Measurements from ENCODE around the gene CDCA7. TPM values are rescaled to one million over a fixed set of nuclear protein-coding genes. Genes with fewer than 3 reads are reported as not detected.
"Not testable (repeated sequence)": the region's sequence is repeated elsewhere in the genome, so short reads cannot be mapped to it uniquely, and the experiment has no call there.

CDCA7 gene
- not detected for total RNA-seq

DNA sequence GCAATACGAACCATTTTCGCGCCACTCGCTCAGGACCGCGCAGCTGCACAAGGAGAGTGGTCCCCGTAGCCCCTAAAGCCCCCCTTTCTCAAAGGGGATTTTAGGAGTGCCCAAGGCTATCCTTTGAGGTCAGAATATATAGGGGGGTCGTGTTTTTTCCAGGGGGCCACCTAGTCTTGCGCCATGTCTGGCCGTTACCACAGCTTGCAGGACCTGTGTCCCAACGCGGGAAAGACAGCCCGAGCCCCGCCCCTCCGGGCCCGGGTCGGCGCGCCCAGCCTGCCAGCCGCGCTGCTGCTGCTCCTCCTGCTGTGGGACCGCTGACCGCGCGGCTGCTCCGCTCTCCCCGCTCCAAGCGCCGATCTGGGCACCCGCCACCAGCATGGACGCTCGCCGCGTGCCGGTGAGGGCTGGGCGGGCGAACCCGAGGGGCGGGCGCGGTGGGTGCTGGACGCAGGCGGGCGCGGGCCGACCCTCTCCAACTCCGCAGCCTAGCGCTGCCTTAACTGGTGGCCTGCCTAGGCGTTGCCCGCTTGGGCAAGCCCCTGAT lies at the start of gene CDCA7:
TSS of gene CDCA7 (plus strand) at position 291 of the 550 bp plus-strand sequence. CDS start at position 383, 92 bp downstream.
- H3K9me3 ChIP-seq: no peaks in the 10 kb centered on the region
- intact Hi-C loops (cut with DNase I): no loop called here
- H3K4me1 ChIP-seq: peaks cover 3 to 11% of the 10 kb centered on the region in 2 donors
- no peak within 1 kb of the TSS for H3K27ac ChIP-seq
- no peak for DNase-seq (ENCODE audit: low spot score in 2 of 2)
- H3K4me3 ChIP-seq: peak within 1 kb of the TSS; percentile 59 to 76
- TF ChIP-seq, protein P1, sequence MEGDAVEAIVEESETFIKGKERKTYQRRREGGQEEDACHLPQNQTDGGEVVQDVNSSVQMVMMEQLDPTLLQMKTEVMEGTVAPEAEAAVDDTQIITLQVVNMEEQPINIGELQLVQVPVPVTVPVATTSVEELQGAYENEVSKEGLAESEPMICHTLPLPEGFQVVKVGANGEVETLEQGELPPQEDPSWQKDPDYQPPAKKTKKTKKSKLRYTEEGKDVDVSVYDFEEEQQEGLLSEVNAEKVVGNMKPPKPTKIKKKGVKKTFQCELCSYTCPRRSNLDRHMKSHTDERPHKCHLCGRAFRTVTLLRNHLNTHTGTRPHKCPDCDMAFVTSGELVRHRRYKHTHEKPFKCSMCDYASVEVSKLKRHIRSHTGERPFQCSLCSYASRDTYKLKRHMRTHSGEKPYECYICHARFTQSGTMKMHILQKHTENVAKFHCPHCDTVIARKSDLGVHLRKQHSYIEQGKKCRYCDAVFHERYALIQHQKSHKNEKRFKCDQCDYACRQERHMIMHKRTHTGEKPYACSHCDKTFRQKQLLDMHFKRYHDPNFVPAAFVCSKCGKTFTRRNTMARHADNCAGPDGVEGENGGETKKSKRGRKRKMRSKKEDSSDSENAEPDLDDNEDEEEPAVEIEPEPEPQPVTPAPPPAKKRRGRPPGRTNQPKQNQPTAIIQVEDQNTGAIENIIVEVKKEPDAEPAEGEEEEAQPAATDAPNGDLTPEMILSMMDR (IDR thresholded peaks at IDR 0.05): no peak
- no peaks in the 10 kb centered on the region for H3K36me3 ChIP-seq
- peaks cover 12% of the 10 kb centered on the region for H3K27me3 ChIP-seq

DNA sequence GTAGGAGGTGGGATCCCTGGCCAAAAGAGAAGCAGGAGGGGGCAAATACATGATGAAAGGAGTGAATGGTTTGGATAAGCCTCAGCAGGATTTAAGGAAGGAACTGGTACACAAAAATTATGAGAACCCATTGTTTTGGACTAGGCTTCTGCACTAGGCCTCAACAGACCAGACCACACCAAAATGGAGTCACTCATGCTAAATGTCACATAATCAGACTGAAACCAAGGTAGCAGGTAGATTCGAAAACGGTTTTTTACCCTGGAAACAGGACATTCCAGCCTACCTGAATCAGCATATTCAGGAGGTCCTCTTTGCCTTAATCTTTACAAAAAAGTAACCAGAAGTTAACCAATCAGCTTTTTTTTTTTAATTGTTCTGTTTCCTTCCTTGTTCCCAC lies 49.4 kb upstream of the CDCA7 start:
- Histone ChIP-seq H3K4me3 (no peak overlapping the region), H3K4me1 (no peaks in the 10 kb centered on the region), H3K9me3 (no peaks in the 10 kb centered on the region), H3K27ac (no peak overlapping the region), H3K27me3 (no peaks in the 10 kb centered on the region), H3K36me3 (no peaks in the 10 kb centered on the region)
- TF ChIP-seq, protein P1 (IDR thresholded peaks at IDR 0.05): no peak
- no peak for DNase-seq (ENCODE audit: low spot score in 2 of 2)
- intact Hi-C loops (cut with DNase I): no loop called here

DNA sequence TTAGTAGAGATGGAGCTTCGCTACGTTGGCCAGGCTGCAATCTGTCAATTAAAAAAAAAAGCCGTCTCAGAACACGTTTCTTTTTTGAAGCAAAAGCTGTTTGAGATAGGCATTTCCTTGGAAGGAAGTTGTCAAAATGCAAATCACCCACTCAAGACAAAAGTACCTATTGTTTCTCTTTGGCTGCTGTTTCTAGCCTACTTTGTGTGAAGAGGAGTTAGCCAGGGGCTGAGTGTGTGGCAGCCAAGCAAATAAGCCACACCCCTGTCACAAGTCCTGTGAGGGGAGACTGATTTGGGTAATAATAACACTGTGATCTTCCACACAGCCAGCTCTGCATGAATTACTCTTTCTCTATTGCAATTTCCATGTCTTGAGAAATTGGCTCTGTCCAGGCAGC lies 47.4 kb upstream of the CDCA7 start:
- intact Hi-C loops (cut with DNase I): no loop called here
- Histone ChIP-seq H3K4me1 (no peaks in the 10 kb centered on the region), H3K9me3 (no peaks in the 10 kb centered on the region), H3K27me3 (no peaks in the 10 kb centered on the region), H3K27ac (no peak overlapping the region), H3K4me3 (no peak overlapping the region), H3K36me3 (no peaks in the 10 kb centered on the region)
- TF ChIP-seq, protein P1 (IDR thresholded peaks at IDR 0.05): no peak
- DNase-seq (ENCODE audit: low spot score in 2 of 2): no peak

DNA sequence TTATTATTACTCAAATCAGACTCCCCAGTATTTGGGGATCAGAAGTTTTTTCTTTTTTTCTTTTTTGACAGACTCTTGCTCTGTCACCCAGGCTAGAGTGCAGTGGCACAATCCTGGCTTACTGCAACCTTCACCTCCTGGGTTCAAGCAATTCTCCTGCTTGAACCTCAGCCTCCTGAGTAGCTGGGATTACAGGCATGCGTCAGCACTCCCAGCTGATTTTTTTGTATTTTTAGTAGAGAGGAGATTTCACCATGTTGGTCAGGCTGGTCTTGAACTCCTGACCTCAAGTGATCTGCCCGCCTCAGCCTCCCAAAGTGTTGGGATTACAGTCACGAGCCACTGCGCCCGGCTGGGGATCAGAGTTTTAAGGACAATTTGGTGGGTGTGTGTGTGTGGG lies 45.3 kb upstream of the CDCA7 start:
- intact Hi-C loops (cut with DNase I): not testable (repeated sequence)

DNA sequence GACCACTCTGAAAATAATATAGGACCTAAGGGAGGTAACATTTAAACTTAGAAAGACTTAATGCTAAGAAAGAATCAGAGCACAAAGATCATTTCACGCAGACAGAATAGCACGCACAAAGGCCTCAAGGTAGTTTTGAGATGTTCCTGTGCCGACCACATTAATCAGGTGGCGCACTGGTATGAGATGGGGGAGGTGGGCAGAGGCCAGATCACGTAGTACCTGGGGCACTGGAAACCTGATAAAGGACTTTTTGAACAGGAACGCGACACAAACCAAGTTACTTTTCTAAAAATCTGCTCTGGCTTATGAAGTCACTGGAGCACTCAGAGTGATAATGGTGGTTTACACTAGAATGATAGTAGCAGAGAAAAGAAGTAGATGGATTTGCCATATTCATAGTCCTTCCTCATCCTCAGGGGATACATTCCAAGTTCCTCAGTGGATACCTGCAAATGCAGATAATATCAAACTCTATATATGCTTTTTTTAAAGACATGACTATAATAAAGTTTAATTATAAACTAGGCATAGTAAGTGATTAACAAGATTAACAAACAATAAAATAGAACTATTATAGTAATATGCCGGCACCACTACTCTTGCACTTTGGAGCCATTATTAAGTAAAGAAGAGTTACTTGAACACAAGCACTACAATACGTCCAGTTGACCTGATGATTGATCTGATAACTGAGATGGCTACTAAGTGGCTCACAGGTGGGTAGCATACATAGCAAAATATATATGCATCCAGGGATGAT lies 42.6 kb upstream of the CDCA7 start:
- no peaks in the 10 kb centered on the region for H3K36me3 ChIP-seq
- DNase-seq (ENCODE audit: low spot score in 2 of 2): no peak
- no peaks in the 10 kb centered on the region for H3K27me3 ChIP-seq
- H3K4me1 ChIP-seq: no peaks in the 10 kb centered on the region
- no peak overlapping the region for H3K27ac ChIP-seq
- H3K9me3 ChIP-seq: no peaks in the 10 kb centered on the region
- TF ChIP-seq, protein P1 (IDR thresholded peaks at IDR 0.05): no peak
- intact Hi-C loops (cut with DNase I): no loop called here
- H3K4me3 ChIP-seq: no peak overlapping the region

More for the DNA sequence above, 45.3 kb upstream of the CDCA7 start:
- not testable (repeated sequence) for DNase-seq (ENCODE audit: low spot score in 2 of 2); H3K4me3 ChIP-seq; H3K4me1 ChIP-seq; H3K27me3 ChIP-seq; H3K36me3 ChIP-seq; H3K27ac ChIP-seq; H3K9me3 ChIP-seq

DNA sequence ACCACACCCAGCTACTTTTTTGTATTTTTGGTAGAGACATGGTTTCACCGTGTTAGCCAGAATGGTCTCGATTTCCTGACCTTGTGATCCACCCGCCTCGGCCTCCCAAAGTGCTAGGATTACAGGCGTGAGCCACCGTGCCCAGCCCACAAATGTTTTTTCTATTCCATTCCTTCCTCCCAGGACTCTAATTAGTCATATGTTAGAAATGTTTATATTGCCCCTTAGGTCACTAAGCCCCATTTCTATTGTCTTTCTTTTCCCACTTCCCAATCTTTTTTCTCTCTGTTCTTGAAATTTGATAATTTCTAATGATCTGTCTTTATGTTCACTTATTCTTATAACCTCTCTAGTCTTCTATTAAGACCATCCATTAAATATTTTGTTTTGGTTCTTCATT lies 31.3 kb upstream of the CDCA7 start:
- H3K27ac ChIP-seq: no peak overlapping the region
- no peak overlapping the region for H3K4me3 ChIP-seq
- peaks cover 0 to 29% of the 10 kb centered on the region in 2 donors for H3K9me3 ChIP-seq
- no peaks in the 10 kb centered on the region for H3K27me3 ChIP-seq
- H3K4me1 ChIP-seq: no peaks in the 10 kb centered on the region
- no peaks in the 10 kb centered on the region for H3K36me3 ChIP-seq
- TF ChIP-seq, protein P1 (IDR thresholded peaks at IDR 0.05): no peak
- intact Hi-C loops (cut with DNase I): no loop called here
- no peak for DNase-seq (ENCODE audit: low spot score in 2 of 2)
